H1 (cell line): Measurements from ENCODE around the gene ARHGEF7. TPM values are rescaled to one million over a fixed set of nuclear protein-coding genes. Genes with fewer than 3 reads are reported as not detected.

ENCODE experiments used
- CTCF ChIA-PET: fragments of 300-600 bp; sonication (Branson Sonifier 250); formaldehyde crosslinking; loops from one replicate; lab custom pipeline; 2021; ENCODE audit not compliant: partially characterized antibody; lab: Charles Lee
- POLR2A ChIA-PET: fragments of 300-600 bp; sonication (Branson Sonifier 250); formaldehyde crosslinking; loops from one replicate; lab custom pipeline; 2021; ENCODE audit warnings: inconsistent platforms; ENCODE audit not compliant: partially characterized antibody; lab: Charles Lee
- DNase-seq, 2 experiments: peaks; one replicate each; pipeline versions ENCODE4 v3.0.0 to v3.0.0-alpha.2; 2010 to 2022; ENCODE audit warnings: low spot score in 2 of 2, low read depth in 1 of 2, mixed read lengths in 1 of 2
- FAIRE-seq: peaks from 2 replicates; lab custom pipeline; 2011; peaks lifted over from hg19 to GRCh38; lab: Jason Lieb, UNC
- H2AFZ ChIP-seq: 2 replicates; pipeline ENCODE4 v1.8.1; 2012; ENCODE audit warnings: low read length, inconsistent platforms
- H2AK5ac ChIP-seq: 2 replicates; pipeline ENCODE4 v1.6.1; 2013; ENCODE audit warnings: low read depth, low read length
- H2BK120ac ChIP-seq: replicated peaks from 2 replicates; pipeline ENCODE3; 2013; ENCODE audit warnings: low read depth, low read length, inconsistent platforms
- H2BK12ac ChIP-seq: 2 replicates; pipeline ENCODE4 v1.6.1; 2013; ENCODE audit warnings: low read depth, low read length
- H2BK15ac ChIP-seq: 2 replicates; pipeline ENCODE4 v1.6.1; 2013; ENCODE audit warnings: low read length
- H2BK20ac ChIP-seq: 2 replicates; pipeline ENCODE4 v1.6.1; 2013; ENCODE audit warnings: low read length
- H2BK5ac ChIP-seq: 2 replicates; pipeline ENCODE4 v1.6.1; 2013; ENCODE audit warnings: low read depth, low read length
- H3K14ac ChIP-seq: 2 replicates; pipeline ENCODE4 v1.6.1; 2013; ENCODE audit warnings: inconsistent platforms; ENCODE audit not compliant: insufficient read length
- H3K18ac ChIP-seq: 2 replicates; pipeline ENCODE4 v1.6.1; 2013; ENCODE audit warnings: low read length; ENCODE audit errors: extremely low read depth
- H3K23ac ChIP-seq: 2 replicates; pipeline ENCODE4 v1.6.1; 2013; ENCODE audit warnings: inconsistent platforms; ENCODE audit not compliant: insufficient read length
- H3K23me2 ChIP-seq: 2 replicates; pipeline ENCODE4 v1.6.1; 2013; ENCODE audit warnings: low read depth, low read length
- H3K27ac ChIP-seq: 2 replicates; pipeline ENCODE4 v1.6.1; 2011; ENCODE audit warnings: low read depth, low read length, inconsistent platforms
- H3K27me3 ChIP-seq, 4 experiments: replicated peaks in 1 of 4; 1 replicate in 1 of 4; 2 replicates in 3 of 4; pipeline versions ENCODE4 v1.6.1 to v1.8.1; 2011 to 2013; ENCODE audit warnings: low read length in 3 of 4, mild to moderate bottlenecking in 3 of 4, inconsistent platforms in 2 of 4, mixed read lengths in 2 of 4, moderate library complexity in 1 of 4; ENCODE audit not compliant: control insufficient read depth in 3 of 4, insufficient read depth in 3 of 4; ENCODE audit errors: extremely low read depth in 1 of 4
- H3K36me3 ChIP-seq, 4 experiments: 2 replicates each; pipeline versions ENCODE4 v1.6.1 to v1.8.1; 2011 to 2013; ENCODE audit warnings: mild to moderate bottlenecking in 4 of 4, low read length in 3 of 4, moderate library complexity in 2 of 4, control low read depth in 1 of 4, inconsistent platforms in 1 of 4; ENCODE audit not compliant: insufficient read depth in 4 of 4, control insufficient read depth in 2 of 4
- H3K4ac ChIP-seq: replicated peaks from 2 replicates; pipeline ENCODE3; 2013; ENCODE audit warnings: low read length, low read depth, mixed read lengths, inconsistent platforms; ENCODE audit not compliant: insufficient read length
- H3K4me1 ChIP-seq, 4 experiments: replicated peaks in 1 of 4; 1 replicate in 1 of 4; 2 replicates in 3 of 4; pipeline versions ENCODE4 v1.6.1 to v1.8.1; 2011 to 2013; ENCODE audit warnings: low read length in 3 of 4, inconsistent platforms in 2 of 4, mixed read lengths in 1 of 4; ENCODE audit not compliant: insufficient read depth in 4 of 4, control insufficient read depth in 3 of 4
- H3K4me2 ChIP-seq, 2 experiments: 2 replicates each; pipeline versions ENCODE4 v1.6.1 to v1.8.1; 2011 to 2013; ENCODE audit warnings: low read depth in 2 of 2, low read length in 2 of 2, control low read depth in 1 of 2, inconsistent platforms in 1 of 2, mild to moderate bottlenecking in 1 of 2; ENCODE audit not compliant: insufficient read depth in 1 of 2
- H3K4me3 ChIP-seq, 4 experiments: fragments of 200-600, 300-600 bp in 1 of 4; sonication (generic), shearing (Covaris generic), sonication (Bioruptor Twin) in 1 of 4; 2 replicates each; pipeline versions ENCODE4 v1.5.1 to v1.8.1; 2011 to 2016; ENCODE audit warnings: low read length in 4 of 4, low read depth in 3 of 4, control low read depth in 2 of 4, inconsistent platforms in 2 of 4, mild to moderate bottlenecking in 2 of 4, mixed read lengths in 1 of 4, moderate library complexity in 1 of 4; ENCODE audit not compliant: insufficient read depth in 2 of 4; ENCODE audit errors: extremely low read depth in 1 of 4
- H3K56ac ChIP-seq: replicated peaks from 2 replicates; pipeline ENCODE3; 2013; ENCODE audit warnings: low read depth, mild to moderate bottlenecking, mixed read lengths, low read length, inconsistent platforms; ENCODE audit not compliant: insufficient read length
- H3K79me1 ChIP-seq: 2 replicates; pipeline ENCODE4 v1.6.1; 2013; ENCODE audit warnings: low read depth, low read length, control low read depth
- H3K79me2 ChIP-seq, 2 experiments: 2 replicates each; pipeline versions ENCODE4 v1.6.1 to v1.8.1; 2012 to 2013; ENCODE audit warnings: low read length in 2 of 2, mild to moderate bottlenecking in 2 of 2, inconsistent platforms in 1 of 2; ENCODE audit not compliant: insufficient read depth in 2 of 2, control insufficient read depth in 1 of 2
- H3K9ac ChIP-seq, 4 experiments: replicated peaks in 1 of 4; 1 replicate in 1 of 4; 2 replicates in 3 of 4; pipeline versions ENCODE4 v1.6.1 to v1.8.1; 2011 to 2013; ENCODE audit warnings: low read depth in 3 of 4, low read length in 3 of 4, control low read depth in 2 of 4, mild to moderate bottlenecking in 2 of 4, moderate library complexity in 2 of 4, inconsistent platforms in 1 of 4; ENCODE audit errors: extremely low read depth in 1 of 4
- H3K9me3 ChIP-seq, 2 experiments: 2 replicates each; pipeline versions ENCODE4 v1.6.1 to v1.8.1; 2012 to 2013; ENCODE audit warnings: mild to moderate bottlenecking in 2 of 2, moderate library complexity in 2 of 2, control low read depth in 1 of 2, inconsistent platforms in 1 of 2, low read depth in 1 of 2, low read length in 1 of 2, mixed read lengths in 1 of 2; ENCODE audit not compliant: insufficient read depth in 2 of 2
- H4K20me1 ChIP-seq, 2 experiments: replicated peaks in 1 of 2; 2 replicates each; pipeline versions ENCODE3 to v1.8.1; 2011 to 2013; ENCODE audit warnings: inconsistent platforms in 2 of 2, low read length in 2 of 2, mild to moderate bottlenecking in 1 of 2; ENCODE audit not compliant: insufficient read depth in 2 of 2, control insufficient read depth in 1 of 2
- H4K5ac ChIP-seq: 2 replicates; pipeline ENCODE4 v1.6.1; 2013; ENCODE audit warnings: low read length, low read depth, mixed read lengths, inconsistent platforms; ENCODE audit not compliant: insufficient read length
- H4K8ac ChIP-seq: 2 replicates; pipeline ENCODE4 v1.8.0; 2013; ENCODE audit warnings: mild to moderate bottlenecking, moderate library complexity, low read length, inconsistent platforms; ENCODE audit not compliant: insufficient read depth; ENCODE audit errors: extremely low read depth
- H4K91ac ChIP-seq: replicated peaks from 2 replicates; pipeline ENCODE3; 2013; ENCODE audit warnings: low read length, mixed read lengths, inconsistent platforms; ENCODE audit not compliant: insufficient read length
- CBX8 ChIP-seq: fragments of 300-800, 300-1000 bp; sonication (generic); IDR thresholded peaks from 2 replicates; pipeline ENCODE4 v1.7.1; 2016; ENCODE audit warnings: low read depth, low read length, borderline replicate concordance
- RAD21 ChIP-seq, 2 experiments: IDR thresholded peaks in 1 of 2; conservative IDR thresholded peaks in 1 of 2; 2 replicates each; pipeline ENCODE4 v1.6.1; 2011; ENCODE audit warnings: low read depth in 2 of 2, low read length in 2 of 2, improper control_type of control experiment in 1 of 2, inconsistent platforms in 1 of 2, mild to moderate bottlenecking in 1 of 2, moderate library complexity in 1 of 2
- RFX5 ChIP-seq: IDR thresholded peaks from 2 replicates; pipeline ENCODE4 v1.6.1; 2011; ENCODE audit warnings: low read depth, low read length, improper control_type of control experiment, borderline replicate concordance
- SAP30 ChIP-seq: fragments of 300-600 bp; sonication (generic); IDR thresholded peaks from 2 replicates; pipeline ENCODE4 v1.7.1; 2012; ENCODE audit warnings: low read length, moderate library complexity, mild to moderate bottlenecking, inconsistent platforms; ENCODE audit not compliant: insufficient read depth, insufficient replicate concordance
- WGBS, 2 experiments: shearing (Covaris generic) in 1 of 2; methylation state at CpG; one replicate each; pipeline versions ENCODE4 v1.1.6 to v1.1.7; 2013 to 2015; ENCODE audit warnings: low lambda C conversion rate in 2 of 2, mixed read lengths in 2 of 2, inconsistent platforms in 1 of 2, low coverage in 1 of 2, missing lambda C conversion rate in 1 of 2; ENCODE audit not compliant: insufficient replicate concordance in 2 of 2, insufficient coverage in 1 of 2, insufficient read length in 1 of 2; ENCODE audit errors: extremely low coverage in 1 of 2, missing lambda C conversion rate in 1 of 2; 5-methylcytosine and 5-hydroxymethylcytosine counted together
- polyA plus RNA-seq, 7 experiments: library from polyadenylated mRNA; depleted of rRNA in 3 of 7; stranded (reverse) in 5 of 7; unstranded in 2 of 7; fragments of >200 nt in 5 of 7; fragments of 200-250 nt in 2 of 7; gene quantifications; 1 replicate in 5 of 7; 2 replicates in 1 of 7; 4 replicates in 1 of 7; pipeline versions ENCODE4 v1.2.1 to v1.2.3, GENCODE V29; 2011 to 2013; ENCODE audit warnings: missing spikeins in 2 of 7, mixed read lengths in 2 of 7
- total RNA-seq: library from RNA; stranded (reverse); fragmentation: NEBNext Ultra II Directional; extraction: Animal tissue kit (Norgen Biotek cat#: 25700); gene quantifications from 2 replicates; pipeline ENCODE4 v1.2.1, GENCODE V29; 2021
- TF ChIP-seq, protein P1 (sequence below): IDR thresholded peaks from 2 replicates; pipeline ENCODE4 v1.6.1; 2011; ENCODE audit warnings: low read depth, mild to moderate bottlenecking, low read length; ENCODE audit not compliant: insufficient read depth

ARHGEF7 gene
- total and polyA plus RNA-seq, 2 of the 8 experiments (the other 6 are each of a cell fraction or from before 2014, with no cell fraction given), result 26.2 to 56.5 TPM

DNA sequence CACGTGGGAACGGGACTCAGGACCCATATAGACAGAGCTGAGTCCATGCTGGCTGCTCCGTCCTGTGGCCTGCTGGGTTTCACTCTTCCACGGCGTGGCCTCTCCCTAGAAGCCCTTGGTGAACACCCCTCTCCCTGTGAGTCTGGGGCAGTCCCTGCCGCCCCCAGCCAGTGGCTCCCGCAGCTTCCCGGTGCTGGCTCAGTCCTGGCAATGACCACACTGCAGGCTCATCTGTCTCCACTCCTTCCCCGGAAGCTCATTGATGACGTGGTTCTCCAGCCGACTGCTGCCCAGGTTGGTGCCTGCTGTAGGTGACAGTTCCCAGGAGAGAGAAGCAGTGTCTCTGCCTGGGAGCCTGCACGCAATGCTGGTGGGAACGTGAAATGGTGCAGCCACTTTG lies 203.3 kb downstream of the ARHGEF7 start:
- H3K18ac ChIP-seq, result no peak overlapping the region
- H3K36me3 ChIP-seq, result no peaks in the 10 kb centered on the region
- H3K79me1 ChIP-seq, result no peaks in the 10 kb centered on the region
- no peak for FAIRE-seq
- H3K9me3 ChIP-seq, result peaks cover 0 to under 1% of the 10 kb centered on the region in 2 experiments; a peak in 1 of 4 replicates
- no peak overlapping the region for H3K4me2 ChIP-seq
- H2BK120ac ChIP-seq, result no peak overlapping the region
- no peak overlapping the region for H2BK20ac ChIP-seq
- H3K23me2 ChIP-seq, result no peaks in the 10 kb centered on the region
- no peaks in the 10 kb centered on the region for H4K20me1 ChIP-seq
- peak in 1 of 2 experiments; percentile 37 for DNase-seq
- no peak overlapping the region for H4K8ac ChIP-seq
- H3K4ac ChIP-seq, result no peak overlapping the region
- H4K5ac ChIP-seq, result no peak overlapping the region
- H3K79me2 ChIP-seq, result no peaks in the 10 kb centered on the region
- no peak overlapping the region for H3K56ac ChIP-seq
- WGBS, 2 experiments, result 91% methylated on average over 13 of the region's 13 CpGs; no CpG with 5 or more reads in 1 of the 2 experiments
- no peak overlapping the region for H4K91ac ChIP-seq
- ChIA-PET CTCF (interaction anchor here (0.5 to 3.0 kb wide), 6 partner anchors 11 to 149 kb away, joined by 3 to 7 read pairs (median 5); no protein-coding TSS in a partner anchor), POLR2A (interaction anchor here (1.1 kb wide), 1 partner anchor 32 kb away, joined by 3 read pairs; no protein-coding TSS in a partner anchor)
- H2BK12ac ChIP-seq, result no peak overlapping the region
- H3K4me1 ChIP-seq, result no peaks in the 10 kb centered on the region; a peak in 1 of 7 replicates
- TF ChIP-seq SAP30 (no peak), RFX5 (no peak), RAD21 (IDR thresholded peaks at IDR 0.05 in 1 of 2, conservative IDR thresholded peaks at IDR 0.05 in 1 of 2; ENCODE audit: low read depth in 2 of 2, low read length in 2 of 2) (no peak), CBX8 (no peak)
- TF ChIP-seq, protein P1, sequence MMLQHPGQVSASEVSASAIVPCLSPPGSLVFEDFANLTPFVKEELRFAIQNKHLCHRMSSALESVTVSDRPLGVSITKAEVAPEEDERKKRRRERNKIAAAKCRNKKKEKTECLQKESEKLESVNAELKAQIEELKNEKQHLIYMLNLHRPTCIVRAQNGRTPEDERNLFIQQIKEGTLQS, result no peak
- no peak overlapping the region for H2BK15ac ChIP-seq
- H2AFZ ChIP-seq, result no peak overlapping the region
- no peaks in the 10 kb centered on the region for H3K27me3 ChIP-seq
- no peak overlapping the region for H2BK5ac ChIP-seq
- H3K9ac ChIP-seq, result no peak overlapping the region
- H2AK5ac ChIP-seq, result no peak overlapping the region
- no peak overlapping the region for H3K27ac ChIP-seq
- H3K4me3 ChIP-seq, result no peak overlapping the region
- H3K23ac ChIP-seq, result no peak overlapping the region
- no peak overlapping the region for H3K14ac ChIP-seq
